AG04450 (cell line): ENCODE data around the gene SCRN2. TPM values are rescaled to one million over a fixed set of nuclear protein-coding genes. Genes with fewer than 3 reads are reported as not detected.

Experiments used
- CTCF ChIA-PET: fragments of 300-600, 350-600 bp; formaldehyde crosslinking; extraction: SDS; loops from one replicate; lab custom pipeline; 2022; ENCODE audit warnings: antibody characterized with exemption, inconsistent platforms; lab: Charles Lee
- POLR2A ChIA-PET: fragments of 350-600 bp; formaldehyde crosslinking; extraction: SDS; loops from one replicate; lab custom pipeline; 2021; ENCODE audit warnings: antibody characterized with exemption, inconsistent platforms; lab: Yijun Ruan, JAX
- DNase-seq: peaks from one replicate; pipeline ENCODE4 v3.0.0-alpha.2; 2011; ENCODE audit warnings: low read depth, low spot score
- H3K27ac ChIP-seq: one replicate; pipeline ENCODE4 v1.5.1; 2012; ENCODE audit warnings: low read depth, low read length, control low read depth
- H3K27me3 ChIP-seq: one replicate; pipeline ENCODE4 v1.6.0; 2012; ENCODE audit warnings: low read length; ENCODE audit not compliant: control insufficient read depth, insufficient read depth
- H3K4me3 ChIP-seq: 2 replicates; pipeline ENCODE4 v1.5.1; 2011; ENCODE audit warnings: mild to moderate bottlenecking, low read depth, low read length, control low read depth
- H3K9me3 ChIP-seq: 2 replicates; pipeline ENCODE4 v1.5.1; 2012; ENCODE audit warnings: low read length; ENCODE audit not compliant: control insufficient read depth, insufficient read depth
- CTCF ChIP-seq: IDR thresholded peaks from 2 replicates; pipeline ENCODE4 v1.5.1; 2011; ENCODE audit warnings: low read depth, low read length, control low read depth, inconsistent platforms
- polyA plus RNA-seq: library from polyadenylated mRNA; depleted of rRNA; stranded (reverse); fragments of >200 nt; gene quantifications from 2 replicates; pipeline ENCODE4 v1.2.3, GENCODE V29; 2011

The SCRN2 gene
- polyA plus RNA-seq, 1 experiment = 13.3 TPM

- Histone ChIP-seq H3K27ac (no peak overlapping the region), H3K9me3 (no peaks in the 10 kb centered on the region; the same call in 1 of the 2 replicates), H3K27me3 (no peaks in the 10 kb centered on the region), H3K4me3 (no peak overlapping the region)
- ChIA-PET POLR2A (no interaction called here), CTCF (no interaction called here)
- no peak for DNase-seq
- TF ChIP-seq CTCF = no peak
Measured at GRCh38 chr17:47813512-47814031, 27.5 kb downstream of the SCRN2 start.

GRCh38 chr17:47813077-47813476 is 28.0 kb downstream of the SCRN2 start:
- H3K27ac ChIP-seq = no peak overlapping the region
- H3K27me3 ChIP-seq = no peaks in the 10 kb centered on the region
- CTCF ChIA-PET = no interaction called here
- TF ChIP-seq CTCF = no peak
- no peaks in the 10 kb centered on the region; the same call in 1 of the 2 replicates for H3K9me3 ChIP-seq
- DNase-seq = no peak
- POLR2A ChIA-PET = no interaction called here
- no peak overlapping the region for H3K4me3 ChIP-seq

- ChIA-PET POLR2A (no interaction called here), CTCF (no interaction called here)
- Histone ChIP-seq H3K27ac (no peak overlapping the region), H3K9me3 (no peaks in the 10 kb centered on the region; the same call in 1 of the 2 replicates), H3K4me3 (no peak overlapping the region), H3K27me3 (no peaks in the 10 kb centered on the region)
- TF ChIP-seq CTCF = no peak
- no peak for DNase-seq
Measured at GRCh38 chr17:47812146-47812920, 28.7 kb downstream of the SCRN2 start.

GRCh38 chr17:47811709-47812108 is 29.4 kb downstream of the SCRN2 start:
- DNase-seq = no peak
- POLR2A ChIA-PET = no interaction called here

More at GRCh38 chr17:47811709-47812108, 29.4 kb downstream of the SCRN2 start:
- TF ChIP-seq CTCF = no peak
- Histone ChIP-seq H3K4me3 (no peak overlapping the region), H3K27ac (no peak overlapping the region), H3K27me3 (no peaks in the 10 kb centered on the region), H3K9me3 (no peaks in the 10 kb centered on the region; the same call in 1 of the 2 replicates)
- CTCF ChIA-PET = no interaction called here
